Mammary epithelial cell (primary cell): ENCODE results near the gene CLEC18B.
"Not testable (repeated sequence)": the region's sequence is repeated elsewhere in the genome, so short reads cannot be mapped to it uniquely, and the experiment has no call there.

Source experiments
- CTCF ChIP-seq, 2 donors: IDR thresholded peaks in 1 of 2; conservative IDR thresholded peaks in 1 of 2; 2 replicates each; pipeline ENCODE4 v1.5.1; 2011 to 2012; ENCODE audit warnings: inconsistent platforms in 2 of 2, low read length in 2 of 2, mild to moderate bottlenecking in 2 of 2, control low read depth in 1 of 2, low read depth in 1 of 2; ENCODE audit not compliant: insufficient read depth in 1 of 2; ENCODE audit errors: extremely low read depth in 1 of 2
- EZH2 ChIP-seq: IDR thresholded peaks from 2 replicates; pipeline ENCODE4 v1.6.1; 2012; ENCODE audit warnings: low read length, inconsistent platforms, borderline replicate concordance

GRCh38 chr16:74423721-74424120 is 2.4 kb upstream of the CLEC18B start:
- not testable (repeated sequence) for TF ChIP-seq EZH2; CTCF (conservative IDR thresholded peaks at IDR 0.05 in 1 of 2, IDR thresholded peaks at IDR 0.05 in 1 of 2; ENCODE audit: extremely low read depth in 1 of 2, insufficient read depth in 1 of 2, low read depth in 1 of 2, low read length in 2 of 2)
